GM18907 (cell line): Measurements from ENCODE around the gene RYR2.
"Not testable (repeated sequence)": the region's sequence is repeated elsewhere in the genome, so short reads cannot be mapped to it uniquely, and the experiment has no call there.

ENCODE experiments used
- ATAC-seq: cut with Tn5 transposase; IDR thresholded peaks from one replicate; pipeline ENCODE4 v1.9.1; 2021; ENCODE audit warnings: mild to moderate bottlenecking, moderate library complexity; ENCODE audit not compliant: unreplicated experiment

The RYR2 gene

DNA sequence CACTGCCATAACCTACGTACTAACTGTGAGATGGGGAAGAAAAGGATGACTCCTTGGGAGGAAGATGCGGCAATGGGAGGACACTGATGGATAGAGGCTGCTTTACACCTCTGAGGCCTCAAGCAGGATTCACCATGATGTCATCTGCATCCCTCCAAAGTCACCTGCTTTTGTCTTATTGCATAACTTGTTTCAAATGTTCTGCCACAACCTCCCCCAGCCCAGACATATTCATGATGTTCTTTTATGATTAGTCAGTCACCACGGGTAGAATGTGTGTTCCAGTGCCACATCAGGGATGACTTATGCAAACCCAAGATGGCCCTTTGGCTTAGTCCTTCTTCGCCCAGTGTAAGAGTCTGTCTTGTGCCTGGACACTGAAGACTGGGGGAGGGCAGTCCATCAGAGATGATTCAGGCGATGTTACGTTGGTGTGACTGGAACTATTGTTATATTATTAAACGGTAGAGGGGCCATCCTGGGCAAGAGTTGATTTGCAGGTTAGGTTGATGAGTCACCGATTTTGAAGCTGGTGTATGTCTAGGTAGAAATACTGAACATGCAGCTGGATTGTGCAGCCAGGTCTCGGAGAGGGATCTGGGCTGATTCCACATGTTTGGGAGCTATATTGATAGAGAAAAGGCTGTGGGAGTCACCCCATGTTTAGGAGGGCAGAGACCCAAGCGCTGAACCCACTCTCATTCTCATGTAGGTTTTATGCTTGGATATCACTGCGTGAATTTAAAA is 32.6 kb downstream of the RYR2 start:
- no peak for ATAC-seq

DNA sequence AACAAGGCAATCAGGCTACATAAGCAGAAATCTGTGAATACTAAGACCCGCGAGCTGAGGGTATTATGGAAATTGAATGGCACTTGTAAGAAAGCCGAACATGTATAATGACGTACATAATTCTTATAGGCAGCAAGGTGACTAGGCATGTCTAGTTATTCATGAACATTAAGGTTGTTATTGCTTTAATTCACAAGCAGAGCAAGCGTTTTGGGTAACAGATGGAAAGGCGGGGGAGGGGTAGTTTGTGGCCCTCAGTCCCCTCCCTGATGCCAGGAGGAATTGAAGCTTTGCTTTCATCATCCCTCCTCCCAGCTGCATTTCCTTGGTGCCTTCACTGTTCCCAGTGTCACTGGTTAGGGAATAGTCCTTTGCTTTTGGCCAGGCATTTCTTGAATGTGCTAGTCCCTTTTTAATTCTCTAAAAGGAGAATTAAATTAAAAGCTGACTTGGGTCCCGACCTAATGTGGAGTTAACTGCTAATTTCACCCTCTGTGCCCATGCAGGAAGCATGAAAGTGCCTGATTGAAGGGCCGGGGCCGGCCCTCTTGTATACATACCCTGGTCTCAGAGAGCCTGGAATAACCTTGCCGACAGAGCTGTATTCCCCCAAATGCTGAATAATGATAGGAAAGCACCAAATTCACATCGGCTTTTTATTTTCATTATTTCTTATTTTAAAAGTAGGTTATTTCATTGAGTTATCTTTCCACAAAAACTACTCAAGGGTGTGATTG is 42.5 kb downstream of the RYR2 start:
- no peak for ATAC-seq

DNA sequence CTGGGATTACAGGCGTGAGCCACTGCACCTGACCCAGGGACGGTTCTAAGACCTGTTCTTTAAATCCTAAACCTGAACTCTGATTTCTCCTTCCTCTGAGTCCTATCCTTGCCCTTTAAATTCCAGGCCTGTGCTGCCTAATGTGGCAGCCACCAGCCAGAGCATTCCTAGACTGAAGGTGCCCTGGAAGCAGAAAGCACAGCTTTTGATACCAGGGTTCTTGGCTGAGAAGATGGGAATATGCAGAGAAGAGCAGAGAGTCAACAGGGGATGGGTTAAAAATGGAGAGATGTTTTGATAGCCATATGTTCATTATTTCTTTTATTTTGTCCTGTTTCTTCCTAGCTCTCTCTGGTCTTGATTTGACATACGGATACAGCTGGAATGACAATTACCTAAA is 49.7 kb downstream of the RYR2 start:
- ATAC-seq: no peak

DNA sequence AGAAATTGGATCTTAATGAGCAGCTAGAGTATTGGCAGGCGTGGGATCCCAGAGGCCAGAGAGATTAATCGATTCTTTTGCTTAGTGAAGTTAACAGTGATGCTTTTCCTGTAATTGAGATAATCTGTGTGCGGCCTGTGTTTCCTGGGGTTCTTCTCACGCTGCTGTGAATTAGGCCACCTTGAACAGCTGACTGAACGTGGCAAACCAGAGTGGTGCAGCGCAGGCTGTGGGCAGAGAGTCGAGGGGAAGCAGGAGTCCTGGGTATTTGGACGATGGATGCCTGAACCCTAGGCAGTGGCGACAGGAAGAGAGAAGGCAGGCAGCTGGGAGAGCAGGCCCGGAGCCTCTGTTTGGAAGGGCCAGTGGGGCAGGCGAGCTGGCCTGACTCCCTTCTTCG is 51.7 kb downstream of the RYR2 start:
- no peak for ATAC-seq

DNA sequence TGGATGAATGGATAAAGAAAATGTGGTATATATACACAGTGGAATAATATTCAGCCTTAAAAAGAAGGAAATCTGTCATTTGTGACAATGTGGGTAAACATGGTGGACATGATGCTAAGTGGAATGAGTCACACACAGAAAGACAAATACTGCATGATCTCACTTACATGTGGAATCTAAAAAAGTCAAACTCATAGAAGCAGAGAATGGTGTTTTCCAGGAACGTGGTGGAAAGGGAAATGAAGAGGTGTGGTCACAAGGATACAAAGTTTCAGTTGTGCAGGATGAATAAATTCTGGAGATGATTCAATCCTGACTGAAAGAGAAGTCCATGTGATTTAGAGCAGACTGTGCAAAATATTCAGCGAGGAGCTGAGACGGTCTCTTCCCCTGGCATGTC is 56.6 kb downstream of the RYR2 start:
- no peak for ATAC-seq

DNA sequence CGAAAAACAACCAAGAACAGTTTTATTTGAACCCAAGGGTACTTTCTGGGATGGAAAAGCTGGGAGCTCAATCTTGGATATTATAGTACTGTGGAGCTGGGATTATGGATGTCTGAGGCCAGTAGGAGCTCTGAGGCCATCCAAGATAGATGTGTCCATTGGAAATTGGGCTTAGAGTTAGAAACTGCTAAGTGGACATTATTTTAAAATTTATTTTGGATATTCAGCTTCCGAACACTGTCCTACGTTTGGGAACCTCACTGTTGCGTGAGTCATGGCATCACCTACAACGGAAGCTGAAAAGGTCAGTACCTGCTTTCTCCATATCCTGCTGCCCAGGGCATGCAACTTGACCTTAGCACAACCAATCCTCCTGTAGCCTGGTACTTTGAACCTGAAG is 61.0 kb downstream of the RYR2 start:
- no peak for ATAC-seq

DNA sequence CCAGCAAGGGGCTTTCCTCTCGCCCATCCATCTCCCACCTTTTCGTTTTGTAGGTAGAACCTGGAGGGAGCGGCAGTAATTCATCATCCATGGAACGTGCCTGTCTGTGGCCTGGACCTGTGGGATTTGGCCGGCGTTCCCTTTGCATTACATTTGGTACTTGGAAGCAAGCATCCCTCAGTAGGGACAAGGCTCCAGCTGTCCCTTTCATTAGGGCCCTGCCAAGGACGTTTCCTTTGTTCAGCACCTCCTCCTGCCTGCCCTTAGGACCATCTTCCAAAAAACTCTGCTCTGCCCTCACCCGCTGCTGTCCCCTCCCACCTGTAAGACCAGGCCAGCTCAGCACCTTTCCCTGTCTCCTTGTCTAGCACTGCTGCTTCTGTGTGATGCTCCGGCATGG is 62.1 kb downstream of the RYR2 start:
- ATAC-seq: no peak

DNA sequence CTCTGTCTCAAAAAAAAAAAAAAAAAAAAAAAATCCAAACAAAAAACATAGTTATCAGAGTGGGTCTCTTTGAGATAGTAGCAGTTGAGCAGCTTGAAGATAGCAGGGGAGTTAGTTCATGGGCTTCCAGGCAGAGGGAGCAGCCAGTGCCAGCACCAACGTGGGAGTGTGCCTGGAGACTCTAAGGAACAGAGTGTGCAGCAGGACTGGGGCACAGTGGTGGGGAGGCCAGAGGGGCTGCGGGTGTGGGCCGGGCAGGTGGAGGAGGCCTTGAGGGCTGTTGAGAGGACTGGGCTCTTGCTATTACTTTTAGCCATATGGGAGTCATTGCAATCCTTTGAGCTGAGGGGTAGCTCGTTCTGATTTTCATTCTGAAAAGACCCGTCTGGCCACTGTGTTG is 63.8 kb downstream of the RYR2 start:
- no peak for ATAC-seq

DNA sequence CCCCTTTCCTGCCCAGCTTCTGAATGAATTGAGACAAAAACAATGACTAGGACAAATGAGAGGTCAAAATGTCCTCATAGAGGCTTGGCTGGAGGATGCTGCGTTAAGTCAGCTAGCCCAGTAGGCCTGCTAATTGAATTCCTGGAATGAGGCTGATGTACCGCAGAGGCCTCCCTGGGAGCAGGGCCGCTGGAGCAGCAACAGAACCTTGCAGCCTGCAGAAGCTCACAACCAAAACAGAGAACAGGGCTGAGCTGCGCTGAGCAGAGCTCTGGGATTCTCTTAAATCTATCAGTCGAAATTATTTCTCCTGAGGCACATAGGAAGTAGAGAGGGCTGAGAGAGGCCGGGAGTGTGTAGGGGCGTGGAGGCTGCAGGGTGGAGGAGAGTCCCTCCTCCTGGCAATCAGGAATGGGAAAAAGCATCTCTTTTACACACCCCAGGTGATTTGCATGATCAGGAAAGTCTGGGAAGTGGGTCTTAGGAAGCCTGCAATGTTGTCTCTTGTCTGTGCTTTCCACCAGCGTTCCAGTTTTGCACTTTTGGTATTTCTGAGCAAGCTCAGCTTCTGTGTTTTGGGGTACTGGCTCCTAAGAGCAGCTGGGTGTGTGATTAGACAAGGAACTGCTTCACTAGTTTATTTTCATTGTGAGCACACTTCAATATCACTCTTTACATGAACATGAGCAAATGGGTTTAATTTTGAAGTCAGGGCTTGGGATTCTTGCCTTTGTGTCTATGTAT is 66.5 kb downstream of the RYR2 start:
- no peak for ATAC-seq

DNA sequence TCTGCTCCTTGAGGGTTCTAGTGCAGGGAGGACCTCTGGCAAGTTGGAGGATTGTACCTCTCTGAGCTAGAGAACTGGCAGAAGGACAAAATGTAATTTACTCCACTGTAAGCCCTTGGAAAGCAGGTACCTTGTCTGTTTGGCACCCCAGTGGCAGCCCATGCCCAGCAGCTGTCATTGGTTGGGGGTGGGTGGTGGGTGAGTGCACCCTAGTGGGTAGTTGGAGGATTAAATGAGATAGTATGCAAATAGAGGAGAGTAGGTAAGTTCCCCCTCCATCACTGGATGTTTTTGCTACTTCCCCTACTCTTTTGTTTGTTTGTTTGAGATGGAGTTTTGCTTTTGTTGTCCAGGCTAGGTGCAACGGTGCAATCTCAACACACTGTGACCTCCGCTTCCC is 69.8 kb downstream of the RYR2 start:
- no peak for ATAC-seq

DNA sequence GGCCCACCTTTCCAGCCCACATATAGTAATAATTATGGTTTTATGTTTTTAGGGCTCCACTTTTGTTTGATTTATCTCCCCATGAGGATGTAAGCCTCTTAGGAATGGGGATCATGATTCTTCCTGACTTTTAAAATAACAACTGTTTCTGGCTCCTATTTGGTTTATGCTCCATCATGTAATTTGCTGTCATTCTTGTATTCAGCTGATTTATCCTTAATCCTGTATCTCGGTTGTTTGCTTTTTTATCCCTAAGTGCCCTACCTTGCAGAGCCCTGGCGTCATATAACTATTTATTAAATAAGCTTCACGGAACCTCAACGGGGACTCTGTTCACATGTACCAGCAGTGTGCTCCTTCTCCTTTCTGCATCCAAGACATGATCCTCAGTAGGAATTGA is 70.7 kb downstream of the RYR2 start:
- ATAC-seq: no peak

DNA sequence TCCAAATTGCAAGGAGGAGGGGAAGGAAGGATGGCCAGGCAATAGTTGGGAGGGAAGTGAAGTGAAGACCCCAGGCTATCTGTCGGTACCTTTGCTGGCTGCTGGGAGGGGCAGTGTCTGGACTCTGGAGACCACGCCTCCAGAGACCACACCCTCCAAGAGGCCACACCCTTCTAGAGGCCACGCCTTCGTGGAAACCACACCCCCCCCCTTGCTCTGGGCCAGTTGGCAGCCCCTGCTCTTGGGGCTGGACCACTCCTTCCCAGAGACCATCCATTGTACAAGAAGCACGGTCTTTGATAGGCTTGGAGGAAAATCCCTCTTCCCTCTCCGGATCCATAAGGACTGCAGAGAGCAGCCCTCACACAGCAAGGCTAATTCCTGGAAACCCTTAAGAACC is 73.1 kb downstream of the RYR2 start:
- no peak for ATAC-seq

DNA sequence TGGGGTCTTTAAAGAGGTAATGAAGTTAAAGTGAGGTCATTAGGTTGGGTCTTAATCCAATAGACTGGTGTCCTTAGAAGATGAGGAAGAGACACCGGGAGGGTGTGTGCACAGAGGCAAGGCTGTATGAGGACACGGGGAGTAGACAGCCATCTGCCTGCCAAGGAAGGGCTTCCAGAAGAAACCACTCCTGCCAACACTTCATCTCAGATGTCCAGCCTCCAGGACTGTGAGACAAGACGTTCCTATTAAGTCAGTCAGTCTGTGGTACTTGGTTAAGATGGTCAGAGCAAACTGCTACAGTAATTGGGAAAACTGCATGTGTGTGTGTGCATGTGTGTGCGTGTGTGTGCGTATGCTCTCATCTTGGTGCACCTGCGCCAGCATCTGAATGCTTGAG is 77.1 kb downstream of the RYR2 start:
- no peak for ATAC-seq

DNA sequence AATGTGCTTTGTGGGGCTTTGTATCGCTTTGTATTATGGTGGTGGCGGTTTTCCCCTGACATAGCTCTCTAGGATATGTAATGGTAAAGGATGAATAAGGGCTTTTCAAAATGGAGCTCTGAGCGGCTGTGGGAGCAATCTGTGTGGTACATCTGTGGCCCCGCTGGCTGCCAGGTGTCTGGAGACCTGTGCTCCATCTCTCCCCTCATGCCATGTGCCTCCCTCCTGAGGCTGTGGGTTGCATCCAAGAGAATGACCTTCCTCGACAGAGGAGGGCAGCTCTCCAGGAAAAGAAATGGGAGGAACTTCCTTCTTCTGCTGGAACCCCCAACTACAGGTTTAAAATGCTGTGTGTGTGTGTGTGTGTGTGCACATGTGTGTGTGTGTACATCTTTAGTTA is 78.7 kb downstream of the RYR2 start:
- ATAC-seq: no peak

DNA sequence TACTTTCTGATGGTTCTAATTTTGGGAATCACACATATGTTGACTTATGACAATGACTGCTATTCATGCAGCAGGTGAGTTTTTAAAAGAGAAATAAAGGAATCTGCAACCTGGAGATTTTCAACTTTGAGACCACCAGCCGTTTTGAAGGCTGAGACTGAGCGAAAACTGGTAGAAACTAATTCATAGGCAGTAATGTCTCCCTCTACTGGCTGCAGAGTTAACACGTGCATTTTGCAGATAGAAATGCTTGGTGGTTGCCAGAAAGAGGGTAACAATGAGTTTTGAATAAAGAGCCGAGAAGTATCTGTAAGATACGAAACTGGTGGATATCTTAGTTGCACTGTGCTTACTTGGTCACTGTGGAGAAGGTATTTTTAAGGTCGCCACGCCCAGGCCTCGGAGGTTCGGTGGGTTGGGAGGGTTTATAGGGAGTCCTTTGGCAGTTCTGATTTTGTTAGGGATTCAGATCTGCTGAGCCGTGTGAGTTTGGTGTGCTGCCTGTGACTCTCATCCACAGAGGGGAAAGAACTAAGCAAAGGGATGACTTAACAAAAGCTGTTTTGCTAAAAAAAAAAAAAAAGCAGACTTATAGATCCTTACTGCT is 83.0 kb downstream of the RYR2 start:
- peak; percentile 49 for ATAC-seq

DNA sequence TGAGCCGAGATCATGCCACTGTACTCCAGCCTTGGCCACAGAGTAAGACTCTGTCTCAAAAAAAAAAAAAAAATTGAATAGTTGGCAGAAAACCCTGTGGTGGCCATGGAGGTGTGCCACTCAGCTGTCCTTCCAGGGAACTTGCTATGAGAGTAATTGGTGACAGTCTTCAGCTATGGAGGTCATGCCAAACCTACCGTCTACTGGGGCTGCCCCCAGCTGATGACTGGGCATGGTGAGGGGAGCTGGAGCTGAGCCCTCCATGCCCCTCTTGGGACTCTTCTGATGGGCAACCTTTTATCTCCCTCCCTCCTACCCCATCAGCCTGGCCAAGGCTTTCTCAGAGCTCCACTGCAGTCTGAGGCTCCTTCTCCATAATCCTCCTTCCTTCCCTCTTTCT is 84.2 kb downstream of the RYR2 start:
- ATAC-seq: no peak

DNA sequence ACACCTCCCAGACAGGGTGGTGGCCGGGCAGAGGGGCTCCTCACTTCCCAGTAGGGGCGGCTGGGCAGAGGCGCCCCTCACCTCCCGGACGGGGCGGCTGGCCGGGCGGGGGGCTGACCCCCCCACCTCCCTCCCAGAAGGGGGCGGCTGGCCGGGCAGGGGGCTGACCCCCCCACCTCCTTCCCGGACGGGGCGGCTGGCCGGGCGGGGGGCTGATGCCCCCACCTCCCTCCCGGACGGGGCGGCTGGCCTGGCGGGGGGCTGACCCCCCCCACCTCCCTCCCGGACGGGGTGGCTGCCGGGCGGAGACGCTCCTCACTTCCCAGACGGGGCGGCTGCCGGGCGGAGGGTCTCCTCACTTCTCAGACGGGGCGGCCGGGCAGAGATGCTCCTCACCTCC is 85.3 kb downstream of the RYR2 start:
- ATAC-seq: not testable (repeated sequence)

DNA sequence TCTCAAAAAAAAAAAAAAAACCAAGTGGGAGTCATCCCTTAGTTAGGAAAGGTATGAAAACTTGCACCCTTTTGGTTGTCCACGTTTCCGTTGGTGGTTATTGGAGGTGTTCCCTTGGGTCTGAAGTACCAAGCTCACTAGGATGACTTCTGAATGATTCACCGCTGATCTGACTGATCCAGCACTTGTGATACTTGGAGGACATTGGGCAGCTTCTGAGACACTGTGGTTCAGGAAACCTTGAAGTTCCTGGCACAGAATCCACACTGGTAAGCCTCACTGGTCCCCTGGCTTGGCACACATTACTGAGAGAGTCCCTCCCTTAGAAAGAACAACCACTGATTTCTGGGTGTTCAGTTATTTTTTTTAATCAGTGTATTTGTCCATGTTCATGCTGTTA is 91.9 kb downstream of the RYR2 start:
- no peak for ATAC-seq

DNA sequence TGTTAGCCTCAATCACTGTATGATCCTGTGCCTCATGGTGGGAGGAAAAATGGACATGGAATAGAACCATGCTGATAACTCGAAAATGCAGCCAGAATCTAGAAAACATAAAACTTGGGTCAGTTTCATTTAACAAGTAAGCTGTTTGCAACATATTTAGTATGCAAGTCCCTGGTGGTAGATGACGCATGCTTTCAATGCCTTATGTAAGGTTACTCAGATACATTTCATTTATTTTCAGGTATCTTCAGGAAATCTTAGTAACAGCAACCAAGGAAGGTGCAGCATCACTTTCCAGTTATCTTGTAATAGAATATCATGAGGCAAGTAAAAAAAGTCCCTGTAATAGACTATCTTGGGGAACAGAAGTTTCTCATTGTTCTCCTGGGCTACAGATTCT is 92.9 kb downstream of the RYR2 start:
- ATAC-seq: no peak

DNA sequence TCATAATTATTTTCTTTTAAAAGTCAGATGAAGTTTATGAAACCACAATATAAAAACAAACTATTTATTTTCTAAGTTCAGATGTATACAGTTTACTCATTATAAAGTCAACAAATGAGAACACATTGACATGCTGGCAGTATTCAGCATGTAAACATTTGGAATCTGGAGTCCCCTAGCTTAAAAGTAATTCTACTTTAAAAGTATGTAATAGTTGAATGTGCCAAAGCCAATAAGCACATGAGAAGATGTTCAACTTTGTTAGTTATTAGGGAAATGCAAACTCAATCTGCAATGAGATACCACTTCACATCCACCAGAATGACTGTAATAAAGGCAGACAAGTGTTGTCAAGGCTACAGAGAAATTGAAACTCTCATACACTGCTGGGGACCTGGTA is 96.6 kb downstream of the RYR2 start:
- ATAC-seq: no peak

DNA sequence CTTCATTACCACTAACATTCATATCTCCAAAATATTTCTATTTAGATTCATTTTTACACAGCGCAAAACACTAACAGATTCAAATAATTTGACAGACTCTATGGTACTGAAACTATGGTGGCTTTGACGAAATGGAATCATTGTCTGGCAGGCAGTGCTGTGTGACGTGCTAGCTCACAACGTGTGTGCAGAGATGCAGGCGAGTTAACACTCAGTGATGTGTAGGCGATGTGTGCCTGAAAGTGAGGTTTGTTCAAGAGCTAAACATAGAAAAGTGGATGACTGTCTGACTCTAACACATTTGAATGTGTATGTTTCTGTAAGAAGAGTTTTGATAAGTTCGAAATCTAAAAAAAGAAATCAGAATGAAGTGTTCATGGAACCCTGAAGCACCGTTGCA is 97.7 kb downstream of the RYR2 start:
- ATAC-seq: no peak

DNA sequence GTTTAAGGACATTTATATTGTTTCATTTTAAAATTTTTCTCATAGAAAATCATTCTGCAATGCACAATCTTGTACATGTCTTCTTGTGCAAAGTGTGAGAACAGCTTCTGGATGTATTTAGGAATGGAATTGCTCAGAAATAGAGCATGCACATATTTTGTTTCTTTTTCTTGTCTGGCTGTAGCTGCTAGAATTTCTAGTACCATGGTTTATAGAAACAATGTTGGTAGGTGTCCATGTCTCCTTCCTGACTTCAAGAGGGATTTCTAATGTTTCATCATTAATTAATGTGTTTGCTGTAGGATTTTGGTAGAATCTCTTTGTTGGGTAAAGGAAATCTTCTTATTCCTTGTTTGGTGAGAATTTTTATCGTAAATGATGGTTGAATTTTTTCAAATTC is 99.0 kb downstream of the RYR2 start:
- no peak for ATAC-seq
